Activated CD4-positive, alpha-beta T cell treated with anti-CD3 and anti-CD28 coated beads, Interleukin-2, amount 50 U/mL, for 1 hour (primary cell): ENCODE data around the gene TBC1D2.

Experiments
- DNase-seq: peaks from one replicate; pipeline ENCODE4 v3.0.0-alpha.2; 2020

Gene TBC1D2

GRCh38 chr9:98159301-98159700 is 96.1 kb downstream of the TBC1D2 start:
- no peak for DNase-seq

GRCh38 chr9:98158071-98158831 is 97.2 kb downstream of the TBC1D2 start:
- DNase-seq, result no peak

DNA sequence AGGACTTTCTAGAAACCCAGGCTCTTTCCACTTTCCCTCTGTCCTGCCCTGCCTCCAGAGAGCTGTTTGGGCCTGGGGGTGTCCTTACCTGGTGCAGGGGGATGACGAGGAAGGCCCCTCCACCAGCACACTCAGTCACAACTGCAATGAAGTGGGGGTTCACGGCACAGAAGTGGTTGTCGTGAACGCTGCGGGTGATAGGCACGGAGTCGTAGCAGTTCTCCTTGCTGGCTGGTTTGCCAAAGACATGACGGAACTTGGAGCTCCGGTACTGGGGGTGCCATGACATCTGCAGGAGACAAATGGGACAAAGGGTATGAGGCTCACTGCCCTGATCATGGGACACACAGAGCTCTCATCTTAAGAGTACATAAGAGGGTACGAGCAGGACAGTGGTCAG is 98.1 kb downstream of the TBC1D2 start:
- DNase-seq, result no peak

DNA sequence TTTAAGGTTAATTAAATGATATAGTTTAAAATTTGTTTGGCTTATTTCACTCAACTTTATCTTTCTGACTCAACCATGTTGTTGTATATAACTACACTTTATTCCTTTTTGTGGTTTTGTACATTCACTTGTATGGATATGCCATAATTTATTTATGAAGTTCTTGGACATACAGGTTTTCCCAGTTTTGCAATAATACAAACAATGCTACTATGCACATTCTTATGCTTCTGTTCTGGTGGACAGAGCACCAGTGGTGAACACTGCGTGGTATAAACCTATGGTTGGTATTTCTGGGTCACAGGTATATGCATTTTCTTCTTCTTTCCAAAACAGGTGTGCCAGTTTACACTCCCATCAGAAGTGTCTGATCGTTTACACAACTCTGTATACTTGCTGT is 100.8 kb downstream of the TBC1D2 start:
- no peak for DNase-seq

DNA sequence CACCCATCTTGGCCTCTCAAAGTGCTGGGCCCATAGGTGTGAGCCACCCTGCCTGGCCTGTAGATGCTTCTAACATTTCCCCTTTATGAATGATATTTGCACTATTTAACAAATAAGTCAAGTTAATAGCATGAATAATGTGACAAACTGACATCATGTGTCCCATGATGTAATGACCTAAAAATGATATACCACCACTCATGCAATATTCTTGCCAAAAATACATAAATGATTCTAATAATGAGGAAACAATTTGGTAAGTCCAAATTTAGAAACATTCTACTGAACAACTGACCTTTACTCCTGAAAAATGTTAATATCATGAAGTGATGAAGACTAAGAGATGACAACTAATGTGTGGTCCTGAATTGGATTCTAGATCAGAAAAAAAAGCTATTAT is 102.9 kb downstream of the TBC1D2 start:
- no peak for DNase-seq

DNA sequence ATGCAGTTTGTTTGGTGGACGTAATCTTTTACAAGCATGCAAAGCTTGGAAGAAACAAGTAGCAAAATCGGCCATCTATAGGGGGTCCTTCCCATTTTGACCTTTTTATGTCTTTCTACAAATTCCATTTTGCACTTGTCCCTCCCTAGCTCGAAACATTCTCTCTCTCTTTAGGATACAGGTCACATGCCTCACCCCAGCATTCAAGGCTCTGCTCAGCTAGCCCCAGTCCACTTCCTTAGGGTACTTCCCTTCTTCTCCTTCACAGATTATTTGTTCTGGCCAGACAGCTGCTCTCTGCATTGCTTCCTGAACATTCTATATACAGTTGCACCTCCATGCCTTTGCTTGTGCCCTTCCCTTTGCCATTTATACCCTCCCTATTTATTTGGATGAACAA is 104.7 kb downstream of the TBC1D2 start:
- DNase-seq, result no peak

GRCh38 chr9:98150164-98150563 is 105.3 kb downstream of the TBC1D2 start:
- no peak for DNase-seq

DNA sequence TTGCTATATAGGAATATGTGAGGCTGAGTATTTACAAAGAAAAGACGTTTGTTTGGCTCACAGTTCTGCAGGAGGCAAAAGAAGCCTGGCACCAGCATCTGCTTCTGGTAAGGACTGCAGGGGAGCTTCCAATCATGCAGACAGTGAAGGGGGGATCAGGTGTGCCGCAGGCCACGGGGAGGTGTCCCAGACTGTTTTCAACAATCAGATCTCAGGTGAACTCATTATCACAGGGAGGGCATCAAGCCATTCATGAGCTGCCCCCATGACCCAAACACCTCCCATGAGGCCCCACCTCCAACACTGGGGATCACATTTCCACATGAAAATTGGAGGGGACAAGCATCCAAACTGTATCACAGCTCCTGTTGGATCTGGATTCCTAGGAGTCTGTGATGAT is 106.0 kb downstream of the TBC1D2 start:
- no peak for DNase-seq
